ENCODE data around the gene TSSK2. TPM values are rescaled to one million over a fixed set of nuclear protein-coding genes. Genes with fewer than 3 reads are reported as not detected.

The TSSK2 gene
- total RNA-seq, 1 donor from 2014 or later: not detected

DNA sequence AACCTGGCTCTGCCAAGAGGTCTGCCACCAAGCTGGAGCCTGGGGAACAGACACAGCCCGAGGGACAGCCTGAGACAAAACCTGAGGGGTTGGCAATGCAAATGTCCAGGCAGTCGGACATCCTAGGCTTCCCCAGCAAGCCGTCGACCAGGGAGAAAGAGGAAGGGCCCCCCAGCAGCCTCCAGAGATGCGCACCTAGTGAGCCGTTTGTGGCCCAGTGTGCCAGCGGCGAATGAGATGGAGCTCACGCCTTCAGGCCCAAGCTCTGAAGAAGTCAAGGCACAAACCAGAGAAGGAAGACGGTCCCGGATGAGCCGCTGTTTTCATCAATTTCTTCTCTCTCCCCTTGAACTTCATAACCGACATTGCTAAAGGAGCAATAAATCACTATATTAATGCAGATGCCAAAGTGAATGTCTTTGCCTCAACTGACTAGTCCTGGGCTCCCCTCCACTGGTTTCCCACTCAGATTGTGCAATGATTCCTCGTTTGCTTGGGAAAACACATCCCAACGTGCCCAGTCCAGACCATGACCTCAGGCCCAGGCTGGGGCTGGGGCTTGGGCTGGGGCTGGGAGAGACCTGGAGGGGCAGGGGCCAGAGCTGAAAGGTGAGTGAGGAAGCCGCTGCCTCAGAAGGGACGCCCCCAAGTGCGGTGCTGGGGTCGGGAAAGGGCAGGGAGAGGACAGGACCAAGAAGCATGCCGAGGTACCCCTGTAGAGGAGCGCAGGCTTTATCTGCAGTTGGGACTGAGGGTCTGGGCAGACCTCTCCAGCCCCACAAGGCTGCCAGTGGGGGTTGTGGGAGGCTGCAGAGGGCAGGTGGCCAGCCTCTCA is 5.4 kb upstream of the TSSK2 start:
- H3K4me3 Mint-ChIP-seq (ENCODE audit: unreplicated experiment): no peak overlapping the region
- no peak overlapping the region for H3K9ac ChIP-seq (ENCODE audit: low read length)
- no peaks in the 10 kb centered on the region for H3K36me3 ChIP-seq (ENCODE audit: insufficient read depth, low read length)
- H3K79me2 ChIP-seq (ENCODE audit: insufficient read depth, low read length): peaks cover 11% of the 10 kb centered on the region
- H3K27ac ChIP-seq (ENCODE audit: low read depth, low read length): no peak overlapping the region
- H3K4me1 Mint-ChIP-seq (ENCODE audit: low read depth, unreplicated experiment): peaks cover 6% of the 10 kb centered on the region
- TF ChIP-seq EZH2 (IDR thresholded peaks at IDR 0.05; ENCODE audit: insufficient read depth, low read length): no peak
- TF ChIP-seq, protein P1, sequence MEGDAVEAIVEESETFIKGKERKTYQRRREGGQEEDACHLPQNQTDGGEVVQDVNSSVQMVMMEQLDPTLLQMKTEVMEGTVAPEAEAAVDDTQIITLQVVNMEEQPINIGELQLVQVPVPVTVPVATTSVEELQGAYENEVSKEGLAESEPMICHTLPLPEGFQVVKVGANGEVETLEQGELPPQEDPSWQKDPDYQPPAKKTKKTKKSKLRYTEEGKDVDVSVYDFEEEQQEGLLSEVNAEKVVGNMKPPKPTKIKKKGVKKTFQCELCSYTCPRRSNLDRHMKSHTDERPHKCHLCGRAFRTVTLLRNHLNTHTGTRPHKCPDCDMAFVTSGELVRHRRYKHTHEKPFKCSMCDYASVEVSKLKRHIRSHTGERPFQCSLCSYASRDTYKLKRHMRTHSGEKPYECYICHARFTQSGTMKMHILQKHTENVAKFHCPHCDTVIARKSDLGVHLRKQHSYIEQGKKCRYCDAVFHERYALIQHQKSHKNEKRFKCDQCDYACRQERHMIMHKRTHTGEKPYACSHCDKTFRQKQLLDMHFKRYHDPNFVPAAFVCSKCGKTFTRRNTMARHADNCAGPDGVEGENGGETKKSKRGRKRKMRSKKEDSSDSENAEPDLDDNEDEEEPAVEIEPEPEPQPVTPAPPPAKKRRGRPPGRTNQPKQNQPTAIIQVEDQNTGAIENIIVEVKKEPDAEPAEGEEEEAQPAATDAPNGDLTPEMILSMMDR (IDR thresholded peaks at IDR 0.05; ENCODE audit: insufficient read depth, low read depth, low read length): no peak
- no peaks in the 10 kb centered on the region for H3K27me3 ChIP-seq (ENCODE audit: insufficient read depth, low read length)
- H4K20me1 ChIP-seq (ENCODE audit: insufficient read depth, low read length): peaks cover 14% of the 10 kb centered on the region
- H3K4me1 ChIP-seq (ENCODE audit: insufficient read depth, low read length): peaks cover 8% of the 10 kb centered on the region
- no peak for FAIRE-seq
- H3K4me3 ChIP-seq (ENCODE audit: insufficient read depth, low read depth, low read length): no peak overlapping the region
- H3K4me2 ChIP-seq (ENCODE audit: low read length): no peak overlapping the region
- H3K27me3 Mint-ChIP-seq (ENCODE audit: low read depth, unreplicated experiment): peaks cover 30% of the 10 kb centered on the region
- H3K36me3 Mint-ChIP-seq (ENCODE audit: low read depth, unreplicated experiment): peaks cover 5% of the 10 kb centered on the region
- no peak for DNase-seq (ENCODE audit: low read depth)
- no peak overlapping the region for H3K27ac Mint-ChIP-seq (ENCODE audit: unreplicated experiment)
- no peaks in the 10 kb centered on the region for H3K9me3 Mint-ChIP-seq (ENCODE audit: unreplicated experiment)
- no peak overlapping the region for H2AFZ ChIP-seq (ENCODE audit: low read depth, low read length)
- H3K9me3 ChIP-seq (ENCODE audit: insufficient read depth, low read depth, low read length): no peaks in the 10 kb centered on the region

DNA sequence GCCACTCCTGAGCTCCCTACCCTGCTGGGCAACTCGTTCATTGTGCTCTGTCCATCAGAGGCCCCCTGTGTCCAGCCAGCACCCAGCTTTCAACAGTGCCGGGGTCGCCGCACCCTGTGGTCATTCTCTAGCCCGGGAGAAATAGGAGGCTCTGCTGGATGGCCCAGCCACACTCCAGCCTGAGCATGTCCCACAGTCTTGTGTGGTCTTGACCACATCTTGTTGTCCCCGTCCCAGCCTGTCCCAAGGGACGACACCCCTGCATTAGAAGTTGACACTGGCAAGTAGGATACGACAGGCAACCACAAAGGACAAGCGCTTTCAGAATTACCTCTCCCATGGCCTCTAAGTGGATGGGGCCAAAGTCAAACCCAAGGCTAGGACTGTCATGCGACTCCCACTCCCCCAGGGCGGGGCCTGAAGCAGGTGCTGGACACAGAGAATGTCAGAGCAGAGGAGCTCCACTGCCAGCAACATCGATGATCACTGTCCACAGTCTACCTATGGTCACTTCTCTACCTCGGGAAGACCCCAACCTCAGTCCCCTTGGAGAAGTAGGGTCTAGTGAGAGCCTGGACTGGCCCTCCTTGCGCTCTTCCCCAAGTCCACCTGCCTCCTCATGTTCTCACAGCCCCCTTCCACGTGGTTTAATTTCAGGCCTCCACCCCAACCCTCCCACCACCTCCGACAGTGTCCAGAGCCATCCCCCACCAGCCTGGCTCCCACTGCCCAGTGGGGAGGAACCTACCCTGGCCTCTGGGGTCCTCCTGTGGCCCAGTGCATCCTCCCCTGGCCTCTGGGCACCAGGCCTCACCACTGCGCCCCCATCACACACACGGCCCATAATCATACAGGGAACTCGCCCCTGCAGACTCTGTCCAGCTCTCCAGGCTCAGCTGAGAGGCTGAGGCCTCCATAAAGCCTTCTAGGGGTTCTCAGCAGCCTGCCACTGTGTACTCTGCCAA is 4.5 kb upstream of the TSSK2 start:
- FAIRE-seq: no peak
- no peaks in the 10 kb centered on the region for H3K4me1 ChIP-seq (ENCODE audit: insufficient read depth, low read length)
- H3K9ac ChIP-seq (ENCODE audit: low read length): no peak overlapping the region
- no peak overlapping the region for H3K4me2 ChIP-seq (ENCODE audit: low read length)
- H3K27me3 ChIP-seq (ENCODE audit: insufficient read depth, low read length): no peaks in the 10 kb centered on the region
- Mint-ChIP-seq H3K4me1 (ENCODE audit: low read depth, unreplicated experiment) (no peaks in the 10 kb centered on the region), H3K27me3 (ENCODE audit: low read depth, unreplicated experiment) (peaks cover 30% of the 10 kb centered on the region), H3K9me3 (ENCODE audit: unreplicated experiment) (no peaks in the 10 kb centered on the region), H3K27ac (ENCODE audit: unreplicated experiment) (no peak overlapping the region), H3K36me3 (ENCODE audit: low read depth, unreplicated experiment) (peaks cover 10% of the 10 kb centered on the region), H3K4me3 (ENCODE audit: unreplicated experiment) (no peak overlapping the region)
- peaks cover 5% of the 10 kb centered on the region for H4K20me1 ChIP-seq (ENCODE audit: insufficient read depth, low read length)
- no peak for DNase-seq (ENCODE audit: low read depth)
- H3K4me3 ChIP-seq (ENCODE audit: insufficient read depth, low read depth, low read length): no peak overlapping the region
- no peak overlapping the region for H3K27ac ChIP-seq (ENCODE audit: low read depth, low read length)
- H3K9me3 ChIP-seq (ENCODE audit: insufficient read depth, low read depth, low read length): no peaks in the 10 kb centered on the region
- no peak overlapping the region for H2AFZ ChIP-seq (ENCODE audit: low read depth, low read length)
- H3K36me3 ChIP-seq (ENCODE audit: insufficient read depth, low read length): no peaks in the 10 kb centered on the region
- TF ChIP-seq, protein P1 (IDR thresholded peaks at IDR 0.05; ENCODE audit: insufficient read depth, low read depth, low read length): no peak
- no peak for TF ChIP-seq EZH2 (IDR thresholded peaks at IDR 0.05; ENCODE audit: insufficient read depth, low read length)
- H3K79me2 ChIP-seq (ENCODE audit: insufficient read depth, low read length): peaks cover 2% of the 10 kb centered on the region

All from astrocyte (in vitro differentiated cells and primary cell).